Measurements from ENCODE around the gene BARHL1.

DNA sequence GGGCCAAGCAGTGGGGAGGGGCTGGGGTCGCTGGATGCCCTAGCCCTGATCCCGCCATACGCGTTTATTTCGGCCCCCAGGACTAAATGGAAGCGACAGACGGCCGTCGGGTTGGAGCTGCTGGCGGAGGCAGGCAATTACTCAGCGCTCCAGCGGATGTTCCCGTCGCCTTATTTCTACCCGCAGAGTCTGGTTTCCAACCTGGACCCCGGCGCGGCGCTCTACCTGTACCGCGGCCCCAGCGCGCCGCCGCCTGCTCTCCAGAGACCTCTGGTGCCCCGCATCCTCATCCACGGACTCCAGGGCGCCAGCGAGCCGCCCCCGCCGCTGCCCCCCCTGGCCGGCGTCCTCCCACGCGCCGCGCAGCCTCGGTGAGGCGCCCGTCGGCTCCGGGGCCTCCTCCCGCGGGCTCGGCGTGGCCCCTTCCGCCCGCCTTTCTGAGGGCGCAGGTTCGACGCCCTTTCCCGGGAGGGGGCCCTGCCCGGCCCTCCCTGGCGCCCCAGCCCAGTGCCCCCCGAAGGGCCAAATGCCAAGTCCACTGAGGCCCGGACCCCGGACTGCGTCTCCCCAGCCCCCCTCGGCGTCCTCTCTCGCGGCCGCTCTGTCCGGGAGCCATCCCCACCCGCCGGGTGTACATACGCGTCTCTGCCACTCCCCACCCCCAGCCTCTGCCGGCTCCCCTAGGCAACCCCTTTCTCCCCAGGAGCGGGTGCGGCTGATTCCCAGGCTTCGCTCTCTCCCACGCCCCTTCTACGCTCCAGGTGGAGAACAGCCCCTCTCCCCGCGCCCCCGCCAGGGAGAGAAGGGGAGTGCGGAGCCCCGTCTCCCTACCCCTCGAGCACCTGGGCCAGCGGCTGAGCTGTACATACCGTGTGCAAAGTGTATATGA is 7.0 kb downstream of the BARHL1 start:
- TF ChIP-seq EZH2 (IDR thresholded peaks at IDR 0.05; ENCODE audit: borderline replicate concordance, insufficient read depth, low read length, poor library complexity, severe bottlenecking) = peak; percentile 77
- TF ChIP-seq, protein P1, sequence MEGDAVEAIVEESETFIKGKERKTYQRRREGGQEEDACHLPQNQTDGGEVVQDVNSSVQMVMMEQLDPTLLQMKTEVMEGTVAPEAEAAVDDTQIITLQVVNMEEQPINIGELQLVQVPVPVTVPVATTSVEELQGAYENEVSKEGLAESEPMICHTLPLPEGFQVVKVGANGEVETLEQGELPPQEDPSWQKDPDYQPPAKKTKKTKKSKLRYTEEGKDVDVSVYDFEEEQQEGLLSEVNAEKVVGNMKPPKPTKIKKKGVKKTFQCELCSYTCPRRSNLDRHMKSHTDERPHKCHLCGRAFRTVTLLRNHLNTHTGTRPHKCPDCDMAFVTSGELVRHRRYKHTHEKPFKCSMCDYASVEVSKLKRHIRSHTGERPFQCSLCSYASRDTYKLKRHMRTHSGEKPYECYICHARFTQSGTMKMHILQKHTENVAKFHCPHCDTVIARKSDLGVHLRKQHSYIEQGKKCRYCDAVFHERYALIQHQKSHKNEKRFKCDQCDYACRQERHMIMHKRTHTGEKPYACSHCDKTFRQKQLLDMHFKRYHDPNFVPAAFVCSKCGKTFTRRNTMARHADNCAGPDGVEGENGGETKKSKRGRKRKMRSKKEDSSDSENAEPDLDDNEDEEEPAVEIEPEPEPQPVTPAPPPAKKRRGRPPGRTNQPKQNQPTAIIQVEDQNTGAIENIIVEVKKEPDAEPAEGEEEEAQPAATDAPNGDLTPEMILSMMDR (IDR thresholded peaks at IDR 0.05; ENCODE audit: poor library complexity, severe bottlenecking) = no peak
- TF ChIP-seq TAF1 (IDR thresholded peaks at IDR 0.05; ENCODE audit: low read depth) = no peak
- TF ChIP-seq POLR2AphosphoS5 (IDR thresholded peaks at IDR 0.05) = no peak
- TF ChIP-seq EP300 (conservative IDR thresholded peaks at IDR 0.05; ENCODE audit: poor library complexity, severe bottlenecking) = no peak
- no peak for TF ChIP-seq SMC3 (conservative IDR thresholded peaks at IDR 0.05; ENCODE audit: poor library complexity)
- no peak for TF ChIP-seq RAD21 (conservative IDR thresholded peaks at IDR 0.05)

All from neural cell (in vitro differentiated cells).